Osteoblast (primary cell): ENCODE data around the gene SLC24A3. TPM values are rescaled to one million over a fixed set of nuclear protein-coding genes. Genes with fewer than 3 reads are reported as not detected.

ENCODE experiments used
- DNase-seq: peaks from one replicate; pipeline ENCODE4 v3.0.0; 2011; ENCODE audit warnings: low spot score, mixed read lengths; ENCODE audit not compliant: insufficient read length; ENCODE audit errors: missing footprints
- H2AFZ ChIP-seq: 2 replicates; pipeline ENCODE4 v1.6.0; 2011; ENCODE audit warnings: mild to moderate bottlenecking, low read length
- H3K27ac ChIP-seq: 2 replicates; pipeline ENCODE4 v1.5.1; 2011; ENCODE audit warnings: mild to moderate bottlenecking, low read depth, low read length, moderate library complexity
- H3K27me3 ChIP-seq: 2 replicates; pipeline ENCODE4 v1.6.0; 2012; ENCODE audit warnings: mild to moderate bottlenecking, control low read depth, inconsistent platforms, low read length, moderate library complexity; ENCODE audit not compliant: insufficient read depth
- H3K36me3 ChIP-seq: 2 replicates; pipeline ENCODE4 v1.5.1; 2011; ENCODE audit warnings: mild to moderate bottlenecking, low read length, control low read depth, moderate library complexity; ENCODE audit not compliant: insufficient read depth
- H3K4me1 ChIP-seq: 2 replicates; pipeline ENCODE4 v1.5.1; 2011; ENCODE audit warnings: mild to moderate bottlenecking, low read length, control low read depth, moderate library complexity; ENCODE audit not compliant: insufficient read depth
- H3K4me2 ChIP-seq: 2 replicates; pipeline ENCODE4 v1.6.0; 2011; ENCODE audit warnings: mild to moderate bottlenecking, low read length; ENCODE audit not compliant: insufficient read depth
- H3K4me3 ChIP-seq: fragments of 200-600 bp; sonication (generic); 3 replicates; pipeline ENCODE4 v1.5.1; 2012; ENCODE audit warnings: mild to moderate bottlenecking, low read length, inconsistent platforms; ENCODE audit not compliant: insufficient read depth
- H3K79me2 ChIP-seq: 2 replicates; pipeline ENCODE4 v1.6.0; 2012; ENCODE audit warnings: mild to moderate bottlenecking, low read length, control low read depth, inconsistent platforms; ENCODE audit not compliant: insufficient read depth
- H3K9me3 ChIP-seq: 2 replicates; pipeline ENCODE4 v1.5.1; 2011; ENCODE audit warnings: low read depth, low read length, control low read depth
- H4K20me1 ChIP-seq: 2 replicates; pipeline ENCODE4 v1.6.0; 2012; ENCODE audit warnings: mild to moderate bottlenecking, low read length, control low read depth; ENCODE audit not compliant: insufficient read depth
- total RNA-seq: library from RNA; depleted of rRNA; stranded (reverse); fragments of >200 nt; gene quantifications from 2 replicates; pipeline ENCODE4 v1.2.3, GENCODE V29; 2012
- TF ChIP-seq, protein P1 (sequence below): IDR thresholded peaks from 2 replicates; pipeline ENCODE4 v1.5.1; 2011; ENCODE audit warnings: mild to moderate bottlenecking, low read depth, low read length, moderate library complexity; ENCODE audit errors: extremely low read depth

The SLC24A3 gene
- total RNA-seq, 1 donor = 1.1 TPM

DNA sequence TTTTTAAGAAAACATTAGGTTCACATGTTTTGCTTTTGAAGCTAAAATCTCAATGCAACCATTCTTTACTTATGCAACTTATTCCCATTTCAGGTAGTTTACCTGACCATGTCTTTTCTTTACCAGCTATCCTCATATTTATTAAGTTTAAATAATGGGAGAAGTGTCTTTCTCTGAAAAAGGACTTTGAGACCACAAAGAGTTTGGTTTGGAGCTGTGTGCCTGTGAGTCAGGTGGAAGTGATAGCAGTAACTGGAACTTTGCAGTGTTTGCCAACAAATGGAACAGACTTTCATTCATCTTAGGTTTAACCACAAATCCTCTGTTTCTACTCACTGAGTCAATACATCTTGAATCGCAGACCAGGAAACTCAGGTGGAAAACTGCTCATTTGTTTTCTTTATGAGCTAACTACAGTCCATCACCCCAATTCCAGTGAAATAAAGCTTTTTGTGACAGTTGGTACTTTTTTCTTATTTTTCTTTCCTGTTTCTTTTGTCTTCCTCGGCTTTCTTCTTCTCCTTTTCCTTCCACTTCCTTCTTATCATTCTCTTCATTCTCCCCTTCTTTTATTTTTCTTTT, 397.3 kb downstream of the SLC24A3 start:
- H3K4me3 ChIP-seq = no peak overlapping the region
- no peak overlapping the region for H3K4me2 ChIP-seq
- H3K9me3 ChIP-seq = no peaks in the 10 kb centered on the region
- no peaks in the 10 kb centered on the region for H3K79me2 ChIP-seq
- H3K4me1 ChIP-seq = no peaks in the 10 kb centered on the region
- H3K36me3 ChIP-seq = no peaks in the 10 kb centered on the region
- no peak for DNase-seq
- no peaks in the 10 kb centered on the region for H4K20me1 ChIP-seq
- no peak overlapping the region for H3K27ac ChIP-seq
- no peak overlapping the region for H2AFZ ChIP-seq
- TF ChIP-seq, protein P1, sequence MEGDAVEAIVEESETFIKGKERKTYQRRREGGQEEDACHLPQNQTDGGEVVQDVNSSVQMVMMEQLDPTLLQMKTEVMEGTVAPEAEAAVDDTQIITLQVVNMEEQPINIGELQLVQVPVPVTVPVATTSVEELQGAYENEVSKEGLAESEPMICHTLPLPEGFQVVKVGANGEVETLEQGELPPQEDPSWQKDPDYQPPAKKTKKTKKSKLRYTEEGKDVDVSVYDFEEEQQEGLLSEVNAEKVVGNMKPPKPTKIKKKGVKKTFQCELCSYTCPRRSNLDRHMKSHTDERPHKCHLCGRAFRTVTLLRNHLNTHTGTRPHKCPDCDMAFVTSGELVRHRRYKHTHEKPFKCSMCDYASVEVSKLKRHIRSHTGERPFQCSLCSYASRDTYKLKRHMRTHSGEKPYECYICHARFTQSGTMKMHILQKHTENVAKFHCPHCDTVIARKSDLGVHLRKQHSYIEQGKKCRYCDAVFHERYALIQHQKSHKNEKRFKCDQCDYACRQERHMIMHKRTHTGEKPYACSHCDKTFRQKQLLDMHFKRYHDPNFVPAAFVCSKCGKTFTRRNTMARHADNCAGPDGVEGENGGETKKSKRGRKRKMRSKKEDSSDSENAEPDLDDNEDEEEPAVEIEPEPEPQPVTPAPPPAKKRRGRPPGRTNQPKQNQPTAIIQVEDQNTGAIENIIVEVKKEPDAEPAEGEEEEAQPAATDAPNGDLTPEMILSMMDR = no peak
- no peaks in the 10 kb centered on the region for H3K27me3 ChIP-seq

DNA sequence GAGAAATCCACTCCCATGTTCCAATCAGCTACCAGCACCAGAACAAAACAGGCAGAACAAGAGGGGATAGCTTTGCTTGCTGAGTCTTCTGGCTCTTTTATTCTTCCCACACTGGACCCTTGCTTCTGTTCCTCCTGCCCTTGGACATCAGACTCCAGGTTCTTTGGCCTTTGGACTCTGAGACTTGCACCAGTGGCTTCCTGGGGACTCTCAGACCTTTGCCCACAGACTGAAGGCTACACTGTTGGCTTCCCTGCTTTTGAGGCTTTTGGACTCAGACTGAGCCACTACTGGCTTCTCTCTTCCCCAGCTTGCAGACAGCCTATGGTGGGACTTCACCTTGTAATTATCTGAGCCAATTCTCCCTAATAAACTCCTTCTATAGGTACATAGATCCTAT, 403.2 kb downstream of the SLC24A3 start:
- TF ChIP-seq, protein P1 = no peak
- DNase-seq = no peak
- Histone ChIP-seq H3K27ac (no peak overlapping the region), H3K4me1 (no peaks in the 10 kb centered on the region), H3K79me2 (no peaks in the 10 kb centered on the region), H4K20me1 (no peaks in the 10 kb centered on the region), H3K27me3 (no peaks in the 10 kb centered on the region), H3K4me2 (no peak overlapping the region), H3K36me3 (no peaks in the 10 kb centered on the region), H3K4me3 (no peak overlapping the region), H2AFZ (no peak overlapping the region), H3K9me3 (no peaks in the 10 kb centered on the region)

DNA sequence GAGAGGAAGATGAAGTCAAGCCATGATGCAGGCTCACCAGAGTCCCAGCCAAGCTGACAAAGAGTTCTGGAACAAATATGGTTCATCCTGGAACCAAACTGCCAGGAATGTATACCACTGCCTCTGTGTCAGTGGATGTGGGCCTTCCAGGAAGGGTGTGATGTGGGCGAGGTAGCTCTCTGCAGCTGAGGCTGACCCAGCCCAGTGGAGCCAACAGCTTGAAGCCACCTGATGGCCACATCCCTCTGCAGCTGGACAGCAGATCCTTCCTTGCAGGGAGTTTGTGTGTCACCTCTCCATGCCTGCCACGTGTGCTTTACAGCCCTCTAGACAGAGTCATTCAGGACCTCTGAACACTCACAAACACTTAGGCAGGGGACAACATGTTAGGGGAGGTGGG, 403.6 kb downstream of the SLC24A3 start:
- Histone ChIP-seq H3K4me2 (no peak overlapping the region), H3K9me3 (no peaks in the 10 kb centered on the region), H3K27ac (no peak overlapping the region), H3K27me3 (no peaks in the 10 kb centered on the region), H3K4me3 (no peak overlapping the region), H3K4me1 (no peaks in the 10 kb centered on the region), H3K79me2 (no peaks in the 10 kb centered on the region), H3K36me3 (no peaks in the 10 kb centered on the region), H2AFZ (no peak overlapping the region), H4K20me1 (no peaks in the 10 kb centered on the region)
- TF ChIP-seq, protein P1 = no peak
- DNase-seq = no peak

DNA sequence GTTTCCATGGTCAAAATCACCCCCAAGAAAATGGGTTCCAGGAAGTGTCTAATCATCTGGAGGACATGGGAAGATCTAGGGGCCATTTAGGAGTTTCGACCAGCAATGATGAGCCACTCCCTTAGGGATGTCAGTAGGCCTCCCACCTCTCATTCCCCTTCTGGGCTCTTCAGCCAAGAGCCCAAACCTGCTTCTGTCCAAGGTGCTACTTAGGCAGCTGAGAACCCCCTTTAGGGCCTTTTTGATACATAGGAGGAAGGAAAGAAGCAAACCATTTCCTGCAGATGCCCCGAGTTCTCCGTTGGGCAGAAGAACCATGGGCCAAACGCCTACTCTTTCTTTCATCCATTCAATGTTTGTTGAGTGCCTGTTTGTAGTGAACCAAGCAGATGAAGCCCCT, 404.2 kb downstream of the SLC24A3 start:
- no peaks in the 10 kb centered on the region for H3K36me3 ChIP-seq
- no peak overlapping the region for H2AFZ ChIP-seq
- no peak overlapping the region for H3K4me2 ChIP-seq
- no peak for DNase-seq
- H3K27ac ChIP-seq = no peak overlapping the region
- no peaks in the 10 kb centered on the region for H3K27me3 ChIP-seq
- no peaks in the 10 kb centered on the region for H3K4me1 ChIP-seq
- TF ChIP-seq, protein P1 = no peak
- H4K20me1 ChIP-seq = no peaks in the 10 kb centered on the region
- no peak overlapping the region for H3K4me3 ChIP-seq
- no peaks in the 10 kb centered on the region for H3K9me3 ChIP-seq
- no peaks in the 10 kb centered on the region for H3K79me2 ChIP-seq
